HepG2 (cell line): ENCODE results near the gene CORO1C. TPM values are rescaled to one million over a fixed set of nuclear protein-coding genes. Genes with fewer than 3 reads are reported as not detected.

Experiments
- ADNP ChIP-seq: sonication (generic); formaldehyde crosslinking; IDR thresholded peaks from 2 replicates; pipeline ENCODE4 v1.4.0; 2020; ENCODE audit warnings: missing genetic modification reagents
- ARNT2 ChIP-seq: sonication (generic); formaldehyde crosslinking; IDR thresholded peaks from 2 replicates; pipeline ENCODE4 v1.8.0; 2022; ENCODE audit warnings: mild to moderate bottlenecking, low read depth, missing genetic modification reagents, moderate library complexity
- GABPB1 ChIP-seq: IDR thresholded peaks from 2 replicates; pipeline ENCODE4 v1.6.1; 2016; ENCODE audit warnings: mild to moderate bottlenecking, missing genetic modification reagents, moderate library complexity, missing compliant biosample characterization
- GZF1 ChIP-seq: sonication (generic); formaldehyde crosslinking; IDR thresholded peaks from 2 replicates; pipeline ENCODE4 v1.5.1; 2020; ENCODE audit warnings: mild to moderate bottlenecking, missing genetic modification reagents
- IRX3 ChIP-seq: sonication (generic); formaldehyde crosslinking; IDR thresholded peaks from 2 replicates; pipeline ENCODE4 v1.8.1; 2023; ENCODE audit warnings: mild to moderate bottlenecking, low read depth, missing genetic modification reagents, borderline replicate concordance
- MTA1 ChIP-seq: sonication (generic); formaldehyde crosslinking; IDR thresholded peaks from 2 replicates; pipeline ENCODE4 v1.4.0; 2020; ENCODE audit warnings: missing genetic modification reagents, mild to moderate bottlenecking, borderline replicate concordance
- MZF1 ChIP-seq: sonication (generic); formaldehyde crosslinking; IDR thresholded peaks from 2 replicates; pipeline ENCODE4 v1.8.1; 2023; ENCODE audit warnings: mild to moderate bottlenecking, missing genetic modification reagents, borderline replicate concordance
- SRY ChIP-seq: sonication (generic); formaldehyde crosslinking; IDR thresholded peaks from 2 replicates; pipeline ENCODE4 v1.8.0; 2022; ENCODE audit warnings: mild to moderate bottlenecking, missing genetic modification reagents
- ZFP36 ChIP-seq: fragments of 150-350 bp; IDR thresholded peaks from 2 replicates; pipeline ENCODE4 v1.6.1; 2018; ENCODE audit warnings: borderline replicate concordance, low read length, low read depth; ENCODE audit not compliant: partially characterized antibody
- ZFX ChIP-seq: sonication (generic); formaldehyde crosslinking; IDR thresholded peaks from 2 replicates; pipeline ENCODE4 v1.4.0; 2020; ENCODE audit warnings: mild to moderate bottlenecking, low read depth, missing genetic modification reagents, moderate library complexity
- ZNF296 ChIP-seq: sonication (generic); formaldehyde crosslinking; conservative IDR thresholded peaks from 2 replicates; pipeline ENCODE4 v1.5.0; 2020; ENCODE audit warnings: mild to moderate bottlenecking, missing genetic modification reagents
- ZNF30 ChIP-seq: sonication (generic); formaldehyde crosslinking; IDR thresholded peaks from 2 replicates; pipeline ENCODE4 v1.5.0; 2020; ENCODE audit warnings: mild to moderate bottlenecking, missing genetic modification reagents
- ZNF501 ChIP-seq: sonication (generic); formaldehyde crosslinking; IDR thresholded peaks from 2 replicates; pipeline ENCODE4 v1.5.1; 2020; ENCODE audit warnings: mild to moderate bottlenecking, moderate library complexity, missing genetic modification reagents
- ZNF563 ChIP-seq: sonication (generic); formaldehyde crosslinking; IDR thresholded peaks from 2 replicates; pipeline ENCODE4 v1.8.0; 2022; ENCODE audit warnings: mild to moderate bottlenecking, moderate library complexity, missing genetic modification reagents
- ZNF777 ChIP-seq: sonication (generic); formaldehyde crosslinking; IDR thresholded peaks from 2 replicates; pipeline ENCODE4 v1.4.0; 2020; ENCODE audit warnings: missing genetic modification reagents
- polyA plus RNA-seq, 8 experiments: library from polyadenylated mRNA; depleted of rRNA in 3 of 8; stranded (reverse) in 7 of 8; unstranded in 1 of 8; fragments of >200 nt; fragmentation: Illumina TruSeq in 4 of 8; extraction: Trizol in 4 of 8; gene quantifications; 2 replicates each; pipeline versions ENCODE4 v1.2.1 to v1.2.3, GENCODE V29; 2011 to 2016; ENCODE audit warnings: low read depth in 4 of 8, missing spikeins in 1 of 8, mixed read lengths in 1 of 8; ENCODE audit not compliant: insufficient read depth in 1 of 8
- total RNA-seq, 5 experiments: library from RNA; depleted of rRNA; stranded (reverse); fragments of >200 nt; fragmentation: Illumina TruSeq; extraction: Trizol; gene quantifications; 2 replicates each; pipeline ENCODE4 v1.2.3, GENCODE V29; 2016; ENCODE audit warnings: low read depth in 1 of 5
- TF ChIP-seq, protein P1 (sequence below): sonication (generic); formaldehyde crosslinking; IDR thresholded peaks from 2 replicates; pipeline ENCODE4 v1.8.0; 2022; ENCODE audit warnings: mild to moderate bottlenecking, missing genetic modification reagents, borderline replicate concordance
- TF ChIP-seq, protein P2 (sequence below): sonication (generic); formaldehyde crosslinking; IDR thresholded peaks from 2 replicates; pipeline ENCODE4 v1.5.0; 2020; ENCODE audit warnings: mild to moderate bottlenecking, low read depth, missing genetic modification reagents, borderline replicate concordance
- TF ChIP-seq, protein P3 (sequence below): sonication (generic); formaldehyde crosslinking; IDR thresholded peaks from 2 replicates; pipeline ENCODE4 v1.4.0; 2020; ENCODE audit warnings: missing genetic modification reagents
- TF ChIP-seq, protein P4 (sequence below): sonication (generic); formaldehyde crosslinking; IDR thresholded peaks from 2 replicates; pipeline ENCODE4 v1.9.0; 2022; ENCODE audit warnings: missing genetic modification reagents, mild to moderate bottlenecking, borderline replicate concordance
- TF ChIP-seq, protein P5 (sequence below): sonication (generic); formaldehyde crosslinking; IDR thresholded peaks from 2 replicates; pipeline ENCODE4 v1.5.0; 2020; ENCODE audit warnings: missing genetic modification reagents

Gene CORO1C
- total and polyA plus RNA-seq, 2 of the 13 experiments (the other 11 are each of a cell fraction or from before 2014, with no cell fraction given) = 73.7 to 131 TPM

DNA sequence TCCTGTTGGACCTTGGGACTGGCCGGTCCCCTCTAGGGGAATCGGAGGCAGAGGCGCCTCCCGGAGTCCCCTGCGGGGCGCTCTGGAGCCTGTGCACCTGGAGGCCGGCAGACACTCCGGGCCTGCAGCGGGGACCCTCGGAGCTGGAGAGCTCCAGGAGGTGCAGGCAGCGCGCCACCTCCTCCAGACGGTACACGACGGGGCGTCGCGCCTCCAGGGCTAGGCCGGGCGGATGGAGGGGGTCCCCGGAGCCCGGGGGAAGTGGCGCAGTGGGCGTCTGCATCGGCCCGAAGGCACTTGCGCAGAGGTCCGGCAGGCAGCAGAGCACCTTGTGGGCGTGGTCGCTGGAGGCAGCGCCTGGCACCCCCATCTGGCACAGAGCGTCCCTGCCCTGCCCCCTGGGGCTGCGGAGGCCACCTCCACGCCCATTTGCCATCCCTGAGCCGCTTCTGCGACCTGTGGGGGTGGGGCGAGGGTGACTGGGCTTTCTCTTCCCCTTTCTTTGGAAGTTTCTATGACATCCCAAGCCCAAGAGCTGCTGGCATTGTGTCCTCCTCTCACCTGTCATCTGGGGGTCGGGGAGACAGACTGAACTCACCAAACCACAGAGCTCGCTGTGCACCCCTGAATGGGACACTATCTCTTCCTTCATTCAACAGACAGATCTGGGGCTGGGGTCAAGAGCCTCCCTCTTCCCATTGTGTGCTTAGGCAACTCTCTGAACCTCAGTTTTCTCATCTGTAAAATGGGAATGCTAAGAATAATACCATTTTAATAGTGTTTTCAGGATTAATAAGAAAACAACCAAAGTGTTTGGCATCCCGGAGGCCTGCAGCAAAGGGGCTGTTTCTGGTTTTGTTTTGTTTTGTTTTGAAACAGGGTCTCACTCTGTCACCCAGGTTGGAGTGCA is 37.5 kb upstream of the CORO1C start (continued):
- TF ChIP-seq, protein P1, sequence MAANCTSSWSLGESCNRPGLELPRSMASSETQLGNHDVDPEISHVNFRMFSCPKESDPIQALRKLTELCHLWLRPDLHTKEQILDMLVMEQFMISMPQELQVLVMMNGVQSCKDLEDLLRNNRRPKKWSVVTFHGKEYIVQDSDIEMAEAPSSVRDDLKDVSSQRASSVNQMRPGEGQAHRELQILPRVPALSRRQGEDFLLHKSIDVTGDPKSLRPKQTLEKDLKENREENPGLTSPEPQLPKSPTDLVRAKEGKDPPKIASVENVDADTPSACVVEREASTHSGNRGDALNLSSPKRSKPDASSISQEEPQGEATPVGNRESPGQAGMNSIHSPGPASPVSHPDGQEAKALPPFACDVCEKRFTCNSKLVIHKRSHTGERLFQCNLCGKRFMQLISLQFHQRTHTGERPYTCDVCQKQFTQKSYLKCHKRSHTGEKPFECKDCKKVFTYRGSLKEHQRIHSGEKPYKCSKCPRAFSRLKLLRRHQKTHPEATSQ (CRISPR knock-in tag) = no peak
- TF ChIP-seq GABPB1 (CRISPR knock-in tag) = peak; percentile 50; the same call in 1 of the 2 replicates
- no peak; the same call in 1 of the 2 replicates for TF ChIP-seq ZNF501 (CRISPR knock-in tag)
- no peak for TF ChIP-seq MZF1
- TF ChIP-seq, protein P2, sequence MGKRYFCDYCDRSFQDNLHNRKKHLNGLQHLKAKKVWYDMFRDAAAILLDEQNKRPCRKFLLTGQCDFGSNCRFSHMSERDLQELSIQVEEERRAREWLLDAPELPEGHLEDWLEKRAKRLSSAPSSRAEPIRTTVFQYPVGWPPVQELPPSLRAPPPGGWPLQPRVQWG = no peak
- TF ChIP-seq ADNP (CRISPR knock-in tag) = peak; percentile 76; the same call in 1 of the 2 replicates
- TF ChIP-seq IRX3 (CRISPR knock-in tag) = no peak
- no peak for TF ChIP-seq ZNF563 (CRISPR knock-in tag)
- TF ChIP-seq ZFP36 = no peak
- TF ChIP-seq GZF1 = no peak
- no peak for TF ChIP-seq ARNT2 (CRISPR knock-in tag)
- no peak for TF ChIP-seq SRY (CRISPR knock-in tag)
- 0 out of 2 replicates have a peak, but pooled peaks have one; percentile 16 for TF ChIP-seq MTA1
- TF ChIP-seq ZNF777 (CRISPR knock-in tag) = peak; percentile 90
- TF ChIP-seq ZNF296 (CRISPR knock-in tag) = no peak
- peak; percentile 50; the same call in 1 of the 2 replicates for TF ChIP-seq ZFX (CRISPR knock-in tag)
- TF ChIP-seq, protein P3, sequence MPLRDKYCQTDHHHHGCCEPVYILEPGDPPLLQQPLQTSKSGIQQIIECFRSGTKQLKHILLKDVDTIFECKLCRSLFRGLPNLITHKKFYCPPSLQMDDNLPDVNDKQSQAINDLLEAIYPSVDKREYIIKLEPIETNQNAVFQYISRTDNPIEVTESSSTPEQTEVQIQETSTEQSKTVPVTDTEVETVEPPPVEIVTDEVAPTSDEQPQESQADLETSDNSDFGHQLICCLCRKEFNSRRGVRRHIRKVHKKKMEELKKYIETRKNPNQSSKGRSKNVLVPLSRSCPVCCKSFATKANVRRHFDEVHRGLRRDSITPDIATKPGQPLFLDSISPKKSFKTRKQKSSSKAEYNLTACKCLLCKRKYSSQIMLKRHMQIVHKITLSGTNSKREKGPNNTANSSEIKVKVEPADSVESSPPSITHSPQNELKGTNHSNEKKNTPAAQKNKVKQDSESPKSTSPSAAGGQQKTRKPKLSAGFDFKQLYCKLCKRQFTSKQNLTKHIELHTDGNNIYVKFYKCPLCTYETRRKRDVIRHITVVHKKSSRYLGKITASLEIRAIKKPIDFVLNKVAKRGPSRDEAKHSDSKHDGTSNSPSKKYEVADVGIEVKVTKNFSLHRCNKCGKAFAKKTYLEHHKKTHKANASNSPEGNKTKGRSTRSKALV = 0 out of 2 replicates have a peak, but pooled peaks have one; percentile 44
- TF ChIP-seq ZNF30 = no peak
- TF ChIP-seq, protein P4, sequence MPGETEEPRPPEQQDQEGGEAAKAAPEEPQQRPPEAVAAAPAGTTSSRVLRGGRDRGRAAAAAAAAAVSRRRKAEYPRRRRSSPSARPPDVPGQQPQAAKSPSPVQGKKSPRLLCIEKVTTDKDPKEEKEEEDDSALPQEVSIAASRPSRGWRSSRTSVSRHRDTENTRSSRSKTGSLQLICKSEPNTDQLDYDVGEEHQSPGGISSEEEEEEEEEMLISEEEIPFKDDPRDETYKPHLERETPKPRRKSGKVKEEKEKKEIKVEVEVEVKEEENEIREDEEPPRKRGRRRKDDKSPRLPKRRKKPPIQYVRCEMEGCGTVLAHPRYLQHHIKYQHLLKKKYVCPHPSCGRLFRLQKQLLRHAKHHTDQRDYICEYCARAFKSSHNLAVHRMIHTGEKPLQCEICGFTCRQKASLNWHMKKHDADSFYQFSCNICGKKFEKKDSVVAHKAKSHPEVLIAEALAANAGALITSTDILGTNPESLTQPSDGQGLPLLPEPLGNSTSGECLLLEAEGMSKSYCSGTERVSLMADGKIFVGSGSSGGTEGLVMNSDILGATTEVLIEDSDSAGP (CRISPR knock-in tag) = peak; percentile 48; the same call in 1 of the 2 replicates
- TF ChIP-seq, protein P5, sequence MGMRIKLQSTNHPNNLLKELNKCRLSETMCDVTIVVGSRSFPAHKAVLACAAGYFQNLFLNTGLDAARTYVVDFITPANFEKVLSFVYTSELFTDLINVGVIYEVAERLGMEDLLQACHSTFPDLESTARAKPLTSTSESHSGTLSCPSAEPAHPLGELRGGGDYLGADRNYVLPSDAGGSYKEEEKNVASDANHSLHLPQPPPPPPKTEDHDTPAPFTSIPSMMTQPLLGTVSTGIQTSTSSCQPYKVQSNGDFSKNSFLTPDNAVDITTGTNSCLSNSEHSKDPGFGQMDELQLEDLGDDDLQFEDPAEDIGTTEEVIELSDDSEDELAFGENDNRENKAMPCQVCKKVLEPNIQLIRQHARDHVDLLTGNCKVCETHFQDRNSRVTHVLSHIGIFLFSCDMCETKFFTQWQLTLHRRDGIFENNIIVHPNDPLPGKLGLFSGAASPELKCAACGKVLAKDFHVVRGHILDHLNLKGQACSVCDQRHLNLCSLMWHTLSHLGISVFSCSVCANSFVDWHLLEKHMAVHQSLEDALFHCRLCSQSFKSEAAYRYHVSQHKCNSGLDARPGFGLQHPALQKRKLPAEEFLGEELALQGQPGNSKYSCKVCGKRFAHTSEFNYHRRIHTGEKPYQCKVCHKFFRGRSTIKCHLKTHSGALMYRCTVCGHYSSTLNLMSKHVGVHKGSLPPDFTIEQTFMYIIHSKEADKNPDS (CRISPR knock-in tag) = no peak
